Renal pelvis (tissue), 4 donors: ENCODE data around the gene SUPT6H. TPM values are rescaled to one million over a fixed set of nuclear protein-coding genes. Genes with fewer than 3 reads are reported as not detected.
"Not testable (repeated sequence)": the region's sequence is repeated elsewhere in the genome, so short reads cannot be mapped to it uniquely, and the experiment has no call there.

Source experiments
- DNase-seq: peaks from one replicate; pipeline ENCODE4 v3.0.0-alpha.2; 2013
- polyA plus RNA-seq, 3 donors: library from polyadenylated mRNA; unstranded; fragments of 120-200 nt; gene quantifications; one replicate each; pipeline ENCODE4 v1.2.1, GENCODE V29; 2013; ENCODE audit not compliant: insufficient read length in 3 of 3

SUPT6H gene
- polyA plus RNA-seq, 3 donors: 68.0 to 81.6 (median 80.7) TPM

- peak; percentile 95 for DNase-seq
Measured at GRCh38 chr17:28644787-28645575, 17.0 kb upstream of the SUPT6H start, which contains the start of gene BLTP2. Gene BLTP2 (minus strand): TSS chr17:28645158. CDS start chr17:28645056, 102 bp downstream.

- DNase-seq: no peak
Measured at GRCh38 chr17:28645576-28645939, 16.4 kb upstream of the SUPT6H start.

- no peak for DNase-seq
Measured at GRCh38 chr17:28646039-28646754, 15.8 kb upstream of the SUPT6H start.

DNA sequence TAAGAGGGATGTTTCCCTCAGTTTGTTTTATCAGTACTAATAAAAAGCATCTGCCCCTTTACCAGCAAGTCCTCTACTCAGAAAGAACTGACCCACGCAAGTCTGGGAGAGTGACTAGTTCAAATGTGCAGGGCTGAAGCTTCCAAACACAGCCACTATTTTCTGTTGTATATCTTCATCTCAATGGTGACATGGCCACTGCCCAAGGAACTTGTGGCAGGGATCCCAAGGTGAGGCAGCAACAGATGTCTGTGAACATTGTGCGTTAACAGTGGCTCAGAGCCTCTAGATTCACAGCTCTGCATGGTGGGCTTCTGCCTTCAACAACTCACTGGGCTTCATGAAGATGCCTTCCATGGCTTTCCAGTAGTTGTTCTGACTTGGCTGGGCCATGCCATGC, 13.3 kb upstream of the SUPT6H start:
- no peak for DNase-seq

DNA sequence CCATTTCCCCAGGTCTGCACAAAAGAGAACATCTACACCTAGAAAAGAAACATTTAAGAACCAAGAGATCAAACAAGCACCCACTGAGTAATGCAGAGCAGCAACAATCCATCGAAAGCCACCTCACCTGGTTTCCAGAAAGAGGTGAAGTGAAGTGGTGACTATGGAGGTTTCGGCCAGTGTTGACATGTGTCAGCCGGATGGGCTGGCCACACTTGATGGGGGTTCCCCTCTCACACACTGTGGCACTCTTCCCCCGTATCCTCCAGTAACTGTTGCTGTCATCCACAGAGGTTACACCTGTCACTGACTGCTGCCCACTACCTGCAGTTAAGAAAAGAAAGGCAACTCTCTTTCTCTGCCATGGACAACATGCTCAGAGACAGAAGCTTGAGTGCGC, 6.8 kb upstream of the SUPT6H start:
- no peak for DNase-seq

DNA sequence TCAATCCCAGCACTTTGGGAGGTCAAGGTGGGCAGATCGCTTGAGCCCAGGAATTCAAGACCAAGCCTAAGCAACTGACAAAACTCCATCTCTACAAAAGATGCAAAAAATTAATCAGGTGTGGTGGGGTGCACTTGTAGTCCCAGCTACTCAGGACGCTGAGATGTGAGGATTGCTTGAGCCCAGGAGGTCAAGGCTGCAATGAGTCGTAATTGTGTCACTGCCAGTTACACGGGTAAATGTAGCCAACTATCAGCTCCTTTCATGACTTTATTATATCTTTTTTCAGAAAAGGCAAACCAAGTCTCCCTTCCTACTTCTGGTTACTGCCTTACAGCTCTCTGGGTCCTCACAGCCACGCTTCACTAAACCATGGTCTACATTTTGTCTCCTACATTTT, 4.2 kb upstream of the SUPT6H start:
- no peak for DNase-seq

- not testable (repeated sequence) for DNase-seq
Measured at GRCh38 chr17:28658342-28658741, 3.7 kb upstream of the SUPT6H start.

DNA sequence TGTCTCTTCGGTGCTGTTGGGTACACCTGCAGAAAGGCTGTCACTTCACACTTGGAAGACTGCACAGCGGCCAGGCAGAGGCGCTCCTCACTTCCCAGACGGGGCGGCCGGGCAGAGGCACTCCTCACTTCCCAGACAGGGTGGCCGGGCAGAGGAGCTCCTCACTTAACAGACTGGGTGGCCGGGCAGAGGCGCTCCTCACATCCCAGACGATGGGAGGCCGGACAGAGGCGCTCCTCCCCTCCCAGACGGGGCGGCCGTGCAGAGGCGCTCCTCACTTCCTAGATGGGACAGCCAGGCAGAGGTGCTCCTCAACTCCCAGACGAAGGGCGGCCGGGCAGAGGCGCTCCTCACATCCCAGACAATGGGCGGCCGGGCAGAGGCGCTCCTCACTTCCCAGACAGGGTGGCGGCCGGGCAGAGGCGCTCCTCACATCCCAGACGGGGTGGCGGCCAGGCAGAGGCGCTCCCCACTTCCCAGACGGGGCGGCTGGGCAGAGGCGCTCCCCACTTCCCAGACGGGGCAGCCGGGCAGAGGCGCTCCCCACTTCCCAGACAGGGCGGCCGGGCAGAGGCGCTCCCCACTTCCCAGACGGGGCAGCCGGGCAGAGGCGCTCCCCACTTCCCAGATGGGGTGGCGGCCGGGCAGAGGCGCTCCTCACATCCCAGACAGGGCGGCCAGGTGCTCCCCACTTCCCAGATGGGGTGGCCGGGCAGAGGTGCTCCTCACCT, 3.1 kb upstream of the SUPT6H start:
- not testable (repeated sequence) for DNase-seq

GRCh38 chr17:28659497-28659881, 2.5 kb upstream of the SUPT6H start:
- not testable (repeated sequence) for DNase-seq

GRCh38 chr17:28662527-28662829, 473 bp downstream of the SUPT6H start:
- DNase-seq: no peak

DNA sequence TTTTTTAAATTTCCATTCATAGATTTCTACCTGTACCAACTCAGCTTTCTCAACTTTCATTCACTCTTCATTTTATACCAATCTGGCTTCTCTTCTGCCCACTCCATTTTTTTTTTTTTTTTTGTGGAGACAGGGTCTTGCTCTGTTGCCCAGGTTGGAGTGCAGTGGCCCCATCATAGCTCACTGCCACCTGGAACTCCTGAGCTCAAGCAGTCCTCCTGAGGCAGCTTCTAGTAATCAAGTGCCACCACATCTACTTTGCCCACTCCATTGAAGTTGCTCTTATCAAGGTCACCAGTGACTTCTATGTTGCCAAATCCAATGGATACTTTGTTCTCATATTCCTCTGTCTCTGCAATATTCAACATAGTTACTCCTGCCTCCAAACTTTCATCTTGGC, 1.7 kb downstream of the SUPT6H start:
- DNase-seq: no peak

DNA sequence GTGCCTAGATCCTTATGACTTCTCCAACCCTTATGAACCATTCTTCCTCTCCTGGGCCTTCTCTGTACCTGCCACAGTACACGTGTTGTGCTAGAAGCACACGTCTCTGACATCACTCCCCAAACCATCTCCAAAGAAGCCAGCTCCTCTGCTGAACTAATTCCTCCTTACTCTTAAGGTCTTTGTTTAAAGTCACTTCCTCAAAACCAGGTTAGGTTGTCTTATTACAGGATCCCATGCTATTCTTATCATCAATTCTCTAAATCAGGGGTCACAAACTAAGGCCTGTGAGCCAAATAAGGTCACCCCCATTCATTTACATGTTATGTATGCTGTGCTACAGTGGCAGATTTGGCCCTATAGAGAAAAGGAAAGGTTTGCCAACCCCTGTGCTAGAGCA, 4.0 kb downstream of the SUPT6H start:
- no peak for DNase-seq

- no peak for DNase-seq
Measured at GRCh38 chr17:28667870-28668269, 5.9 kb downstream of the SUPT6H start.

DNA sequence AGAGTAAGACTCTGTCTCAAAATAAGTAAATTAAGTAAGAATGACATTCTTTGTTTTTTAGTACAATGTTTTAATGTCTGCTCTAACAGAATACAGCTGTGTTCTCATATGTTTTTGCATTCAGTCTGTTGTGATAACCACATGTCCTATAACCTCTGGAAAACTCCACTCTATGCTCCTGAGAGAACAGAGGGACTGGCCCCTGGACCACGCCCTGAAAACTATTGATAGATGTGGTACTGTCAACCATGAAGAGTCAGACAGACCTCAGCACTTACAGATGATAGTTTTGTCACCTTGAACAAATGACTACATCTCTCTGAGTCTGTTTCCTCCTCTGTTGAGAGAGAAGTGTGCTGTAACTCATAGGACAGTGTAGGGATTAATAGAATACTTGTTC, 7.9 kb downstream of the SUPT6H start:
- no peak for DNase-seq

GRCh38 chr17:28675490-28675889, 13.5 kb downstream of the SUPT6H start:
- no peak for DNase-seq

- DNase-seq: no peak
Measured at GRCh38 chr17:28675980-28676379, 14.0 kb downstream of the SUPT6H start.

DNA sequence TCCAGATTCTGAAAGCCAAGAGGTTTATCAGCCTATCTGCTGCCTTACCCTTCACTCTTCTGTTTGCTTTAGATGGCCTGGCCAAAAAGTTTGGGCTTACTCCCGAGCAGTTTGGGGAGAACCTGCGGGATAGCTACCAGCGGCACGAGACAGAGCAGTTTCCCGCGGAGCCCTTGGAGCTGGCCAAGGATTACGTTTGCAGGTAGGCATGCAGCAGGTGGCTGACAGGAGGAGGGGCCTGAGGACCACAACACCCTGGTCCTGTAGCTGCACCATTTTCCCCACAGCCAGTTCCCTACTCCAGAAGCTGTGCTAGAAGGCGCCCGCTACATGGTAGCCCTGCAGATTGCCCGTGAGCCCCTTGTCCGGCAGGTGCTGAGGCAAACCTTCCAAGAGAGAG, 20.6 kb downstream of the SUPT6H start:
- no peak for DNase-seq

GRCh38 chr17:28684963-28685362, 23.0 kb downstream of the SUPT6H start:
- DNase-seq: peak; percentile 41

- DNase-seq: no peak
Measured at GRCh38 chr17:28685366-28685765, 23.4 kb downstream of the SUPT6H start.

DNA sequence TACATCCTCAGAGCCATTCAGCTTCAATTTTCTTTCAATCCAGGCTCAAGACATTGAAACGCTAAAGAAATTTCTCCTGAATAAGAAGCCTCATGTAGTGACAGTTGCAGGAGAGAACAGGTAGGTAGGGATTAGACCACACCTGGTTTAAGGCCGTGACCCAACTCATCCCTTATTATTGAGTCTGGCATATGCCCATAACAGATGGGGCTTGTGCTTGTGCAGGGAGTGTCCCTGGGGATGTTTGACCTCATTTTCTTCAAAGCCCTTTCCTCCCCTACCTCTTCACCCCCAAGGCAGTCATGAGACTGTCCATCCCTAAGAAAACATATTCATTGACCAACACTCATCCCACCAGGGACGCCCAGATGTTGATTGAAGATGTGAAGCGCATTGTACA, 24.3 kb downstream of the SUPT6H start:
- DNase-seq: no peak

GRCh38 chr17:28688481-28688880, 26.5 kb downstream of the SUPT6H start:
- no peak for DNase-seq

DNA sequence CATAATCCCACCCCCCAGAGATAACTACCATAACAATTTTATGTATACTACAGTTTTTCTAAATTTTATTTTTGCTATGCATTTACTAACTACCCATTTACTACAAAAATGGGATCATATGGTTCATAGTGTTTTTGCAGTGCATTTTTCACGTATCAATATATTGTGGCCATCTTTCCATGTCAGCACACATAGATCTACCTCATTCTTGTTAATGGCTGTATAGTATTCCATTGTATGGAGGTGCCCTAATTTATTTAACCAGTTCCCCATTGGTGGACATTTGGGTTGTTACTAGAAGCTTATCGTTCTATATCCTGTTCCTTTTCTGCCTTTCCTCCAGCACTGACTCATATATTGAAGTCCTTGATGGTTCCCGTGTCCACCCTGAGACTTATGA, 27.0 kb downstream of the SUPT6H start:
- DNase-seq: no peak

DNA sequence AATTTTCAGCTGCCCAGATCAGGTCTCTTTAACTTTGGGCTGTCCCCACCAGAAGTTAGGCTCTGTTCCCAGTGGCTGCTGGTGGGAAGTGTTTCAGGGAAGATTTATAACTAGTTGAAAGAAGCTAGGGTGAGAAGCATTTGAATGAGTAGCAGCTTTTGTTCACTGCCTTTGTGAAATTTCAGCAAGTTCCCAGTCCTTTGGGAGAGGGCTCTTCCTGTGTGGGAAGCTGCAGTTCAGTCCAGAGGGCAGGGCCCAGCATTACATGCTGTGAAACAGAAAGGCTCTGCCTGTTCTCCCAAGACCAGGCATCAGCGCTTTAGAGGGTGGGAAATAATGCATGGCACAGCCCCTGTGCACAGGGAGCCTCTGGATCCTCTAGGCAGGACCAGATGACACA, 31.9 kb downstream of the SUPT6H start:
- no peak for DNase-seq
